ENCODE results near the gene ESYT2.
"Not testable (repeated sequence)": the region's sequence is repeated elsewhere in the genome, so short reads cannot be mapped to it uniquely, and the experiment has no call there.

ESYT2 gene

GRCh38 chr7:158704524-158705233, 124.6 kb downstream of the ESYT2 start, which contains the start of gene NCAPG2:
NCAPG2 (minus strand) TSS chr7:158704804; CDS start chr7:158701899, 2,905 bp downstream.
- H3K4me3 ChIP-seq (ENCODE audit: control insufficient read depth, low read depth, low read length), result peak within 1 kb of the TSS; percentile 97
- TF ChIP-seq CTCF (IDR thresholded peaks at IDR 0.05; ENCODE audit: control insufficient read depth, insufficient read depth, low read depth, low read length, missing control alignments), result no peak

GRCh38 chr7:158703679-158704523, 125.4 kb downstream of the ESYT2 start:
- not testable (repeated sequence) for DNase-seq (ENCODE audit: low read depth)
- H3K4me3 ChIP-seq (ENCODE audit: control insufficient read depth, low read depth, low read length), result peak overlapping the region; percentile 97

More at GRCh38 chr7:158704524-158705233, 124.6 kb downstream of the ESYT2 start, which contains the start of gene NCAPG2:
- peak; percentile 91 for DNase-seq (ENCODE audit: low read depth)

- no peak overlapping the region for H3K4me3 ChIP-seq (ENCODE audit: control insufficient read depth, low read depth, low read length)
- DNase-seq (ENCODE audit: low read depth), result no peak
- no peak for TF ChIP-seq CTCF (IDR thresholded peaks at IDR 0.05; ENCODE audit: control insufficient read depth, insufficient read depth, low read depth, low read length, missing control alignments)
These were observed 126.4 kb downstream of the ESYT2 start for GRCh38 chr7:158702944-158703343.

GRCh38 chr7:158702196-158702595, 127.1 kb downstream of the ESYT2 start:
- no peak for DNase-seq (ENCODE audit: low read depth)
- no peak for TF ChIP-seq CTCF (IDR thresholded peaks at IDR 0.05; ENCODE audit: control insufficient read depth, insufficient read depth, low read depth, low read length, missing control alignments)
- H3K4me3 ChIP-seq (ENCODE audit: control insufficient read depth, low read depth, low read length), result no peak overlapping the region

- no peak for TF ChIP-seq CTCF (IDR thresholded peaks at IDR 0.05; ENCODE audit: control insufficient read depth, insufficient read depth, low read depth, low read length, missing control alignments)
- no peak for DNase-seq (ENCODE audit: low read depth)
- no peak overlapping the region for H3K4me3 ChIP-seq (ENCODE audit: control insufficient read depth, low read depth, low read length)
These were observed 129.3 kb downstream of the ESYT2 start for GRCh38 chr7:158700008-158700407.

GRCh38 chr7:158699341-158699740, 130.0 kb downstream of the ESYT2 start:
- DNase-seq (ENCODE audit: low read depth), result no peak
- H3K4me3 ChIP-seq (ENCODE audit: control insufficient read depth, low read depth, low read length), result no peak overlapping the region
- TF ChIP-seq CTCF (IDR thresholded peaks at IDR 0.05; ENCODE audit: control insufficient read depth, insufficient read depth, low read depth, low read length, missing control alignments), result no peak

- TF ChIP-seq CTCF (IDR thresholded peaks at IDR 0.05; ENCODE audit: control insufficient read depth, insufficient read depth, low read depth, low read length, missing control alignments), result no peak
- DNase-seq (ENCODE audit: low read depth), result no peak
- no peak overlapping the region for H3K4me3 ChIP-seq (ENCODE audit: control insufficient read depth, low read depth, low read length)
These were observed 130.6 kb downstream of the ESYT2 start for GRCh38 chr7:158698657-158699195.

- H3K4me3 ChIP-seq (ENCODE audit: control insufficient read depth, low read depth, low read length); DNase-seq (ENCODE audit: low read depth): not testable (repeated sequence)
These were observed 131.7 kb downstream of the ESYT2 start for GRCh38 chr7:158697597-158697996.
